DND-41 (cell line): ENCODE data around the gene EBI3.

Experiments
- ATAC-seq: fragments of 200-7000 bp; cut with Tn5 transposase; 3 replicates; pipeline ENCODE4 v1.9.1; 2021; ENCODE audit warnings: low read depth; ENCODE audit not compliant: insufficient read depth
- DNase-seq: peaks from one replicate; pipeline ENCODE4 v3.0.0-alpha.2; 2020
- H2AFZ ChIP-seq: 2 replicates; pipeline ENCODE4 v1.6.0; 2012; ENCODE audit warnings: low read depth, low read length
- H3K27ac ChIP-seq: 2 replicates; pipeline ENCODE4 v1.5.1; 2012; ENCODE audit warnings: low read length, inconsistent platforms
- H3K27me3 ChIP-seq: fragments of 200-600 bp; sonication (generic); 2 replicates; pipeline ENCODE4 v1.6.0; 2012; ENCODE audit warnings: low read length, mild to moderate bottlenecking, inconsistent platforms; ENCODE audit not compliant: insufficient read depth, poor library complexity
- H3K36me3 ChIP-seq: 2 replicates; pipeline ENCODE4 v1.5.1; 2012; ENCODE audit warnings: low read length, inconsistent platforms; ENCODE audit not compliant: insufficient read depth
- H3K4me1 ChIP-seq: 2 replicates; pipeline ENCODE4 v1.5.1; 2012; ENCODE audit warnings: mild to moderate bottlenecking, low read length; ENCODE audit not compliant: insufficient read depth
- H3K4me2 ChIP-seq: 2 replicates; pipeline ENCODE4 v1.6.0; 2012; ENCODE audit warnings: mild to moderate bottlenecking, moderate library complexity, low read length, inconsistent platforms; ENCODE audit not compliant: insufficient read depth
- H3K4me3 ChIP-seq, 2 experiments: fragments of 200-600 bp in 1 of 2; shearing (Covaris generic) in 1 of 2; 2 replicates each; pipeline ENCODE4 v1.5.1; 2012 to 2016; ENCODE audit warnings: inconsistent platforms in 2 of 2, low read length in 2 of 2, mild to moderate bottlenecking in 2 of 2, low read depth in 1 of 2, moderate library complexity in 1 of 2
- H3K79me2 ChIP-seq: 2 replicates; pipeline ENCODE4 v1.6.0; 2012; ENCODE audit warnings: low read length, inconsistent platforms; ENCODE audit not compliant: insufficient read depth
- H3K9ac ChIP-seq: 2 replicates; pipeline ENCODE4 v1.6.0; 2012; ENCODE audit warnings: low read depth, mild to moderate bottlenecking, inconsistent platforms, low read length, moderate library complexity
- H3K9me3 ChIP-seq: 2 replicates; pipeline ENCODE4 v1.5.1; 2012; ENCODE audit warnings: low read length, moderate library complexity, mild to moderate bottlenecking, inconsistent platforms; ENCODE audit not compliant: insufficient read depth, severe bottlenecking
- H4K20me1 ChIP-seq: 2 replicates; pipeline ENCODE4 v1.6.0; 2012; ENCODE audit warnings: low read length; ENCODE audit not compliant: insufficient read depth
- EZH2 ChIP-seq: IDR thresholded peaks from 3 replicates; pipeline ENCODE4 v1.6.1; 2012; ENCODE audit warnings: borderline replicate concordance, low read depth, mild to moderate bottlenecking, moderate library complexity, low read length, inconsistent platforms; ENCODE audit not compliant: severe bottlenecking
- TF ChIP-seq, protein P1 (sequence below): IDR thresholded peaks from 2 replicates; pipeline ENCODE4 v1.5.1; 2012; ENCODE audit warnings: borderline replicate concordance, low read length, moderate library complexity, mild to moderate bottlenecking; ENCODE audit not compliant: poor library complexity, severe bottlenecking; ENCODE audit errors: extremely low read depth

Gene EBI3

GRCh38 chr19:4208385-4209094, 20.8 kb upstream of the EBI3 start:
- no peak overlapping the region for H3K4me2 ChIP-seq
- H3K9ac ChIP-seq: no peak overlapping the region
- TF ChIP-seq, protein P1, sequence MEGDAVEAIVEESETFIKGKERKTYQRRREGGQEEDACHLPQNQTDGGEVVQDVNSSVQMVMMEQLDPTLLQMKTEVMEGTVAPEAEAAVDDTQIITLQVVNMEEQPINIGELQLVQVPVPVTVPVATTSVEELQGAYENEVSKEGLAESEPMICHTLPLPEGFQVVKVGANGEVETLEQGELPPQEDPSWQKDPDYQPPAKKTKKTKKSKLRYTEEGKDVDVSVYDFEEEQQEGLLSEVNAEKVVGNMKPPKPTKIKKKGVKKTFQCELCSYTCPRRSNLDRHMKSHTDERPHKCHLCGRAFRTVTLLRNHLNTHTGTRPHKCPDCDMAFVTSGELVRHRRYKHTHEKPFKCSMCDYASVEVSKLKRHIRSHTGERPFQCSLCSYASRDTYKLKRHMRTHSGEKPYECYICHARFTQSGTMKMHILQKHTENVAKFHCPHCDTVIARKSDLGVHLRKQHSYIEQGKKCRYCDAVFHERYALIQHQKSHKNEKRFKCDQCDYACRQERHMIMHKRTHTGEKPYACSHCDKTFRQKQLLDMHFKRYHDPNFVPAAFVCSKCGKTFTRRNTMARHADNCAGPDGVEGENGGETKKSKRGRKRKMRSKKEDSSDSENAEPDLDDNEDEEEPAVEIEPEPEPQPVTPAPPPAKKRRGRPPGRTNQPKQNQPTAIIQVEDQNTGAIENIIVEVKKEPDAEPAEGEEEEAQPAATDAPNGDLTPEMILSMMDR: peak; percentile 54
- TF ChIP-seq EZH2: no peak
- no peak overlapping the region for H3K27ac ChIP-seq
- no peaks in the 10 kb centered on the region for H3K27me3 ChIP-seq
- no peak overlapping the region for H2AFZ ChIP-seq
- no peaks in the 10 kb centered on the region for H3K9me3 ChIP-seq
- 0 out of 2 replicates have a peak, but pooled peaks cover 4% of the 10 kb centered on the region for H4K20me1 ChIP-seq
- H3K4me3 ChIP-seq: no peak overlapping the region
- no peaks in the 10 kb centered on the region for H3K79me2 ChIP-seq
- no peak for ATAC-seq
- H3K36me3 ChIP-seq: no peaks in the 10 kb centered on the region
- no peaks in the 10 kb centered on the region for H3K4me1 ChIP-seq
- no peak for DNase-seq

DNA sequence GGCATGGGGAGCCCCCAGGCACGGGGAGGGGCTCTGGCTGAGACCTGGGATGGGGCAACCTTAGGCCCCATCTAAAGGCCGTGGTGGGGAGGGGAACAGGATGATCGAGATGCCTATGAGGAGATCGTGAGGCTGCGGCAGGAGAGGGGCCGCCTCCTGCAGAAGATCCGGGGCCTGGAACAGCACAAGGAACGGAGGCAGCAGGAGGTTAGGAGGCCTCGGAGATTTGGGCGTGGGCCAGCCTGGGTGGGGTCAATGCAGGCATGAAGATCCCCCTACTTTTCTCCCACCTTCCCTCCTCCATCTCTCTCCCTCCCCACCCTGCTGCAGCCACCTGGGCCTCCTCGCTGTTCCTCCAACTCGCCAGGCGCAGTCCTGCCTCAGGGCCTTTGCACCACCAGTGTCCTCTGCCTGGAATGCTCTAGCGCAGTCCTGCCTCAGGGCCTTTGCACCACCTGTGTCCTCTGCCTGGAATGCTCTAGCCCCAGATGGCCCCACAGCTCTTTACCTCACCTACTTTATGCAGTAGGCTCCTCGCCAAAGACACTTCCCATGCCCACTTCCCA, 19.1 kb upstream of the EBI3 start:
- no peaks in the 10 kb centered on the region for H3K27me3 ChIP-seq
- no peaks in the 10 kb centered on the region for H3K9me3 ChIP-seq
- no peak overlapping the region for H3K4me2 ChIP-seq
- no peaks in the 10 kb centered on the region for H3K36me3 ChIP-seq
- no peak for TF ChIP-seq EZH2
- TF ChIP-seq, protein P1: no peak
- H3K4me1 ChIP-seq: no peaks in the 10 kb centered on the region
- H2AFZ ChIP-seq: no peak overlapping the region
- no peaks in the 10 kb centered on the region for H3K79me2 ChIP-seq
- ATAC-seq: no peak
- no peak overlapping the region for H3K4me3 ChIP-seq
- no peak overlapping the region for H3K27ac ChIP-seq
- H4K20me1 ChIP-seq: 0 out of 2 replicates have a peak, but pooled peaks cover 4% of the 10 kb centered on the region
- no peak for DNase-seq
- H3K9ac ChIP-seq: no peak overlapping the region

- Histone ChIP-seq H3K27ac (no peak overlapping the region), H3K79me2 (no peaks in the 10 kb centered on the region), H3K9ac (no peak overlapping the region), H2AFZ (no peak overlapping the region), H4K20me1 (0 out of 2 replicates have a peak, but pooled peaks cover 4% of the 10 kb centered on the region), H3K4me3 (no peak overlapping the region), H3K9me3 (no peaks in the 10 kb centered on the region), H3K4me1 (no peaks in the 10 kb centered on the region), H3K36me3 (no peaks in the 10 kb centered on the region), H3K27me3 (no peaks in the 10 kb centered on the region), H3K4me2 (no peak overlapping the region)
- no peak for TF ChIP-seq EZH2
- DNase-seq: no peak
- no peak for ATAC-seq
These were observed 16.2 kb upstream of the EBI3 start for GRCh38 chr19:4213116-4213515.

DNA sequence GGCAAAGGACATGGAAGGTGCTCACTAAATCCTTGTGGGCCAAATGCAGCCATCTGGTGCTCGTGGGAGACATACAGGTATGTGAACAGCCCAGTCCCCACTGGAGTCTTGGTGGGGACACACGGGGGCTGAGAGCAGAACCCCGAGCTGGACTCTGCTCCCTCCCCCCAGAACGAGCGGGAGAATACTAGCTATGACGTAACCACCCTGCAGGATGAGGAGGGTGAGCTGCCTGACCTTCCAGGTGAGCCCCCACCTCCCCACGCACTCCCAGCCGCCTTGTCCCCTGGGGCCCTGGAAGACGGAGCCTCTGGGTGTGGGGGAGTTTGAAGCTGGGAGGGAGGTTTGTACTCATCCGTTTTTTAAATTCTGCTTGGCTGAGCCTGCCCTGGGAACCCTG, 13.5 kb upstream of the EBI3 start:
- Histone ChIP-seq H3K79me2 (no peaks in the 10 kb centered on the region), H2AFZ (no peak overlapping the region), H3K4me3 (no peak overlapping the region), H3K9ac (no peak overlapping the region), H4K20me1 (0 out of 2 replicates have a peak, but pooled peaks cover 4% of the 10 kb centered on the region), H3K27me3 (no peaks in the 10 kb centered on the region), H3K4me1 (no peaks in the 10 kb centered on the region), H3K9me3 (no peaks in the 10 kb centered on the region), H3K27ac (no peak overlapping the region), H3K36me3 (no peaks in the 10 kb centered on the region), H3K4me2 (no peak overlapping the region)
- no peak for DNase-seq
- no peak for TF ChIP-seq EZH2
- TF ChIP-seq, protein P1: no peak
- ATAC-seq: no peak
